Panc1 (cell line): Measurements from ENCODE around the gene CNKSR3.

Source experiments
- CTCF ChIP-seq: fragments of 450-650 bp; IDR thresholded peaks from 2 replicates; pipeline ENCODE4 v1.5.1; 2017; ENCODE audit warnings: mild to moderate bottlenecking
- POLR2AphosphoS5 ChIP-seq: IDR thresholded peaks from 2 replicates; pipeline ENCODE4 v1.6.1; 2012; ENCODE audit warnings: mild to moderate bottlenecking, low read depth, low read length, moderate library complexity

GRCh38 chr6:154384191-154384590, 126.3 kb downstream of the CNKSR3 start:
- TF ChIP-seq CTCF: no peak
- no peak for TF ChIP-seq POLR2AphosphoS5
